Liver (tissue), 9 donors: ENCODE results near the gene TAOK2. TPM values are rescaled to one million over a fixed set of nuclear protein-coding genes. Genes with fewer than 3 reads are reported as not detected.

Source experiments
- DNase-seq: peaks from one replicate; pipeline ENCODE4 v3.0.0-alpha.2; 2017; ENCODE audit warnings: low spot score
- H3K27ac ChIP-seq, 2 donors: one replicate each; pipeline ENCODE4 v1.7.0; 2013; ENCODE audit warnings: inconsistent platforms in 2 of 2, low read length in 2 of 2, control low read depth in 1 of 2, low read depth in 1 of 2, mild to moderate bottlenecking in 1 of 2
- H3K27me3 ChIP-seq, 4 donors: one replicate each; pipeline versions ENCODE4 v1.6.1 to v1.7.0; 2013; ENCODE audit warnings: low read length in 3 of 4, inconsistent platforms in 1 of 4, mild to moderate bottlenecking in 1 of 4, moderate library complexity in 1 of 4; ENCODE audit not compliant: control insufficient read depth in 4 of 4, insufficient read depth in 4 of 4
- H3K36me3 ChIP-seq, 4 donors: one replicate each; pipeline versions ENCODE4 v1.6.1 to v1.7.0; 2013; ENCODE audit warnings: low read length in 3 of 4, mild to moderate bottlenecking in 3 of 4, low read depth in 1 of 4, moderate library complexity in 1 of 4; ENCODE audit not compliant: control insufficient read depth in 4 of 4, insufficient read depth in 3 of 4
- H3K4me1 ChIP-seq, 4 donors: one replicate each; pipeline versions ENCODE4 v1.6.1 to v1.7.0; 2013; ENCODE audit warnings: low read length in 3 of 4, mild to moderate bottlenecking in 3 of 4, moderate library complexity in 1 of 4; ENCODE audit not compliant: control insufficient read depth in 4 of 4, insufficient read depth in 4 of 4
- H3K4me3 ChIP-seq, 3 donors: one replicate each; pipeline versions ENCODE4 v1.6.1 to v1.7.0; 2013; ENCODE audit warnings: low read length in 3 of 3, control low read depth in 1 of 3, low read depth in 1 of 3, mild to moderate bottlenecking in 1 of 3
- H3K9ac ChIP-seq, 2 donors: one replicate each; pipeline ENCODE4 v1.7.0; 2013; ENCODE audit warnings: low read length in 2 of 2, mild to moderate bottlenecking in 2 of 2, moderate library complexity in 2 of 2, control low read depth in 1 of 2, low read depth in 1 of 2
- H3K9me3 ChIP-seq, 4 donors: one replicate each; pipeline versions ENCODE4 v1.6.1 to v1.7.0; 2013; ENCODE audit warnings: low read length in 3 of 4; ENCODE audit not compliant: control insufficient read depth in 4 of 4
- ATF3 ChIP-seq: IDR thresholded peaks from 2 replicates; pipeline ENCODE4 v1.6.1; 2016; ENCODE audit warnings: antibody characterized with exemption
- EGR1 ChIP-seq, 2 donors: IDR thresholded peaks; 2 replicates each; pipeline ENCODE4 v1.6.1; 2016 to 2018; ENCODE audit warnings: antibody characterized with exemption in 2 of 2, low read depth in 2 of 2
- FOXA1 ChIP-seq: IDR thresholded peaks from 2 replicates; pipeline ENCODE4 v1.6.1; 2016; ENCODE audit warnings: antibody characterized with exemption
- FOXA2 ChIP-seq: IDR thresholded peaks from 2 replicates; pipeline ENCODE4 v1.6.1; 2016; ENCODE audit warnings: antibody characterized with exemption
- GABPA ChIP-seq, 2 donors: IDR thresholded peaks in 1 of 2; conservative IDR thresholded peaks in 1 of 2; 2 replicates each; pipeline ENCODE4 v1.6.1; 2016; ENCODE audit warnings: antibody characterized with exemption in 2 of 2, mild to moderate bottlenecking in 1 of 2, moderate library complexity in 1 of 2
- HNF4A ChIP-seq, 2 donors: conservative IDR thresholded peaks; 2 replicates each; pipeline ENCODE4 v1.6.1; 2016; ENCODE audit warnings: antibody characterized with exemption in 2 of 2, mild to moderate bottlenecking in 2 of 2
- HNF4G ChIP-seq: IDR thresholded peaks from 2 replicates; pipeline ENCODE4 v1.6.1; 2016; ENCODE audit warnings: antibody characterized with exemption
- JUND ChIP-seq, 2 donors: IDR thresholded peaks; 2 replicates each; pipeline ENCODE4 v1.6.1; 2016; ENCODE audit warnings: antibody characterized with exemption in 2 of 2
- RAD21 ChIP-seq, 2 donors: IDR thresholded peaks; 2 replicates each; pipeline ENCODE4 v1.6.1; 2016; ENCODE audit warnings: antibody characterized with exemption in 2 of 2, mild to moderate bottlenecking in 2 of 2
- RXRA ChIP-seq, 2 donors: IDR thresholded peaks; 2 replicates each; pipeline ENCODE4 v1.6.1; 2017 to 2018; ENCODE audit warnings: antibody characterized with exemption in 2 of 2, mild to moderate bottlenecking in 1 of 2
- SP1 ChIP-seq: IDR thresholded peaks from 2 replicates; pipeline ENCODE4 v1.6.1; 2018; ENCODE audit warnings: antibody characterized with exemption, mild to moderate bottlenecking
- TAF1 ChIP-seq: conservative IDR thresholded peaks from 2 replicates; pipeline ENCODE4 v1.6.1; 2016; ENCODE audit warnings: antibody characterized with exemption, mild to moderate bottlenecking
- YY1 ChIP-seq: IDR thresholded peaks from 2 replicates; pipeline ENCODE4 v1.6.1; 2016; ENCODE audit warnings: antibody characterized with exemption, mild to moderate bottlenecking
- ZBTB33 ChIP-seq: IDR thresholded peaks from 2 replicates; pipeline ENCODE4 v1.6.1; 2016; ENCODE audit warnings: antibody characterized with exemption
- WGBS: extraction: QIAGEN DNeasy Blood & Tissue Kit; methylation state at CpG from one replicate; pipeline ENCODE4 v1.1.7; 2013; 5-methylcytosine and 5-hydroxymethylcytosine counted together
- polyA plus RNA-seq, 2 donors: library from polyadenylated mRNA; stranded (reverse) in 1 of 2; unstranded in 1 of 2; fragments of 200-250 nt in 1 of 2; fragments of >200 nt in 1 of 2; fragmentation: Nextera tagmentation in 1 of 2; extraction: Ambion mirVana in 1 of 2; gene quantifications; one replicate each; pipeline versions ENCODE4 v1.2.1 to v1.2.3, GENCODE V29; 2013 to 2015
- total RNA-seq, 2 donors: library from RNA; depleted of rRNA; stranded (reverse); fragments of >200 nt; gene quantifications; one replicate each; pipeline ENCODE4 v1.2.3, GENCODE V29; 2014
- TF ChIP-seq, protein P1 (sequence below): IDR thresholded peaks from 2 replicates; pipeline ENCODE4 v1.6.1; 2016; ENCODE audit warnings: antibody characterized with exemption, mild to moderate bottlenecking
- TF ChIP-seq, protein P2 (sequence below): fragments of 150-350 bp; IDR thresholded peaks from 2 replicates; pipeline ENCODE4 v1.5.1; 2017; ENCODE audit warnings: improper control_type of control experiment, low read depth, low read length; ENCODE audit not compliant: missing input control
- TF ChIP-seq, protein P3 (sequence below): IDR thresholded peaks from 2 replicates; pipeline ENCODE4 v1.6.1; 2016; ENCODE audit warnings: antibody characterized with exemption
- donor health status: healthy.
- donor health status: healthy.
- donor health status: healthy.
- donor health status: healthy.
- donor health status: healthy.

TAOK2 gene
- total and polyA plus RNA-seq, 4 donors, result 2.2 to 27.9 (median 16.0) TPM

- Histone ChIP-seq H3K27me3 (peaks cover 0 to 3% (median under 1%) of the 10 kb centered on the region in 4 donors), H3K9me3 (no peaks in the 10 kb centered on the region), H3K27ac (no peak overlapping the region), H3K4me1 (no peaks in the 10 kb centered on the region), H3K36me3 (no peaks in the 10 kb centered on the region), H3K9ac (no peak overlapping the region), H3K4me3 (no peak overlapping the region)
- DNase-seq, result no peak
- 26% methylated on average over 11 of the region's 11 CpGs for WGBS
- no peak for TF ChIP-seq HNF4G
- TF ChIP-seq RAD21 (IDR thresholded peaks at IDR 0.05), result no peak
- TF ChIP-seq ZBTB33, result no peak
- TF ChIP-seq RXRA (IDR thresholded peaks at IDR 0.05), result no peak
- no peak for TF ChIP-seq ATF3
- TF ChIP-seq EGR1 (IDR thresholded peaks at IDR 0.05; ENCODE audit: low read depth in 2 of 2), result no peak
- no peak for TF ChIP-seq YY1
- TF ChIP-seq FOXA1, result no peak
- no peak for TF ChIP-seq TAF1
- TF ChIP-seq, protein P1, sequence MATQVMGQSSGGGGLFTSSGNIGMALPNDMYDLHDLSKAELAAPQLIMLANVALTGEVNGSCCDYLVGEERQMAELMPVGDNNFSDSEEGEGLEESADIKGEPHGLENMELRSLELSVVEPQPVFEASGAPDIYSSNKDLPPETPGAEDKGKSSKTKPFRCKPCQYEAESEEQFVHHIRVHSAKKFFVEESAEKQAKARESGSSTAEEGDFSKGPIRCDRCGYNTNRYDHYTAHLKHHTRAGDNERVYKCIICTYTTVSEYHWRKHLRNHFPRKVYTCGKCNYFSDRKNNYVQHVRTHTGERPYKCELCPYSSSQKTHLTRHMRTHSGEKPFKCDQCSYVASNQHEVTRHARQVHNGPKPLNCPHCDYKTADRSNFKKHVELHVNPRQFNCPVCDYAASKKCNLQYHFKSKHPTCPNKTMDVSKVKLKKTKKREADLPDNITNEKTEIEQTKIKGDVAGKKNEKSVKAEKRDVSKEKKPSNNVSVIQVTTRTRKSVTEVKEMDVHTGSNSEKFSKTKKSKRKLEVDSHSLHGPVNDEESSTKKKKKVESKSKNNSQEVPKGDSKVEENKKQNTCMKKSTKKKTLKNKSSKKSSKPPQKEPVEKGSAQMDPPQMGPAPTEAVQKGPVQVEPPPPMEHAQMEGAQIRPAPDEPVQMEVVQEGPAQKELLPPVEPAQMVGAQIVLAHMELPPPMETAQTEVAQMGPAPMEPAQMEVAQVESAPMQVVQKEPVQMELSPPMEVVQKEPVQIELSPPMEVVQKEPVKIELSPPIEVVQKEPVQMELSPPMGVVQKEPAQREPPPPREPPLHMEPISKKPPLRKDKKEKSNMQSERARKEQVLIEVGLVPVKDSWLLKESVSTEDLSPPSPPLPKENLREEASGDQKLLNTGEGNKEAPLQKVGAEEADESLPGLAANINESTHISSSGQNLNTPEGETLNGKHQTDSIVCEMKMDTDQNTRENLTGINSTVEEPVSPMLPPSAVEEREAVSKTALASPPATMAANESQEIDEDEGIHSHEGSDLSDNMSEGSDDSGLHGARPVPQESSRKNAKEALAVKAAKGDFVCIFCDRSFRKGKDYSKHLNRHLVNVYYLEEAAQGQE, result no peak
- TF ChIP-seq SP1, result no peak
- TF ChIP-seq JUND (IDR thresholded peaks at IDR 0.05), result no peak
- no peak for TF ChIP-seq FOXA2
- no peak for TF ChIP-seq HNF4A (conservative IDR thresholded peaks at IDR 0.05)
- TF ChIP-seq, protein P2, sequence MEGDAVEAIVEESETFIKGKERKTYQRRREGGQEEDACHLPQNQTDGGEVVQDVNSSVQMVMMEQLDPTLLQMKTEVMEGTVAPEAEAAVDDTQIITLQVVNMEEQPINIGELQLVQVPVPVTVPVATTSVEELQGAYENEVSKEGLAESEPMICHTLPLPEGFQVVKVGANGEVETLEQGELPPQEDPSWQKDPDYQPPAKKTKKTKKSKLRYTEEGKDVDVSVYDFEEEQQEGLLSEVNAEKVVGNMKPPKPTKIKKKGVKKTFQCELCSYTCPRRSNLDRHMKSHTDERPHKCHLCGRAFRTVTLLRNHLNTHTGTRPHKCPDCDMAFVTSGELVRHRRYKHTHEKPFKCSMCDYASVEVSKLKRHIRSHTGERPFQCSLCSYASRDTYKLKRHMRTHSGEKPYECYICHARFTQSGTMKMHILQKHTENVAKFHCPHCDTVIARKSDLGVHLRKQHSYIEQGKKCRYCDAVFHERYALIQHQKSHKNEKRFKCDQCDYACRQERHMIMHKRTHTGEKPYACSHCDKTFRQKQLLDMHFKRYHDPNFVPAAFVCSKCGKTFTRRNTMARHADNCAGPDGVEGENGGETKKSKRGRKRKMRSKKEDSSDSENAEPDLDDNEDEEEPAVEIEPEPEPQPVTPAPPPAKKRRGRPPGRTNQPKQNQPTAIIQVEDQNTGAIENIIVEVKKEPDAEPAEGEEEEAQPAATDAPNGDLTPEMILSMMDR, result no peak
- TF ChIP-seq, protein P3, sequence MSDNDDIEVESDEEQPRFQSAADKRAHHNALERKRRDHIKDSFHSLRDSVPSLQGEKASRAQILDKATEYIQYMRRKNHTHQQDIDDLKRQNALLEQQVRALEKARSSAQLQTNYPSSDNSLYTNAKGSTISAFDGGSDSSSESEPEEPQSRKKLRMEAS, result no peak
- TF ChIP-seq GABPA (IDR thresholded peaks at IDR 0.05 in 1 of 2, conservative IDR thresholded peaks at IDR 0.05 in 1 of 2), result no peak
Measured at GRCh38 chr16:30031477-30031918, 57.8 kb downstream of the TAOK2 start.
